Neural cell (in vitro differentiated cells): ENCODE results near the gene TIRAP. TPM values are rescaled to one million over a fixed set of nuclear protein-coding genes. Genes with fewer than 3 reads are reported as not detected.

Source experiments
- polyA plus RNA-seq: library from polyadenylated mRNA; depleted of rRNA; stranded (reverse); fragments of >200 nt; gene quantifications from 2 replicates; pipeline ENCODE4 v1.2.3, GENCODE V29; 2014
- small RNA-seq, 3 experiments: library from RNA; depleted of rRNA; stranded (forward); fragments of <200 nt; gene quantifications; one replicate each; pipeline ENCODE3, GENCODE V24; 2012

Gene TIRAP
- polyA plus RNA-seq, 1 donor from 2014 or later, result 3.6 TPM

Small RNA genes within 50 kb of the gene (small RNA-seq; reads per million reads assigned to genes)
- gene RN7SL351P, result 0 reads per million in 3 experiments

Other genes with a start within 250 kb of the TIRAP start
- gene CDON, start 220.2 kb upstream of the TIRAP start, polyA plus RNA-seq, result 44.1 and 45.7 TPM in 2 replicates
- gene RPUSD4, start 71.4 kb upstream of the TIRAP start, polyA plus RNA-seq, result 43.4 and 50.0 TPM in 2 replicates
- gene FAM118B, start 71.3 kb upstream of the TIRAP start, polyA plus RNA-seq, result 54.1 and 55.9 TPM in 2 replicates
- 24.9 TPM in 2 replicates for gene SRPRA, start 14.2 kb upstream of the TIRAP start, polyA plus RNA-seq
- 68.3 and 77.3 TPM in 2 replicates for gene FOXRED1, start 13.9 kb upstream of the TIRAP start, polyA plus RNA-seq
- 3.7 and 6.4 TPM in 2 replicates for gene DCPS, start 21.0 kb downstream of the TIRAP start, polyA plus RNA-seq
- gene ST3GAL4, start 72.6 kb downstream of the TIRAP start, polyA plus RNA-seq, result 46.1 TPM in 2 replicates